GM18951 (cell line): ENCODE data around the gene OR14C36.
"Not testable (repeated sequence)": the region's sequence is repeated elsewhere in the genome, so short reads cannot be mapped to it uniquely, and the experiment has no call there.

Experiments used
- POLR2A ChIP-seq: IDR thresholded peaks from 4 replicates; pipeline ENCODE4 v1.6.1; 2011; ENCODE audit warnings: mild to moderate bottlenecking; ENCODE audit not compliant: insufficient read length, insufficient read depth; ENCODE audit errors: extremely low read depth
- in situ Hi-C: fragments of 300-500 bp; cut with MboI; formaldehyde crosslinking; loops from one replicate; pipeline ENCODE4 v1.12.0; 2022; ENCODE audit warnings: low sequenced_read_pairs, mixed read lengths, inconsistent platforms; ENCODE audit not compliant: unreplicated experiment

Gene OR14C36, protein sequence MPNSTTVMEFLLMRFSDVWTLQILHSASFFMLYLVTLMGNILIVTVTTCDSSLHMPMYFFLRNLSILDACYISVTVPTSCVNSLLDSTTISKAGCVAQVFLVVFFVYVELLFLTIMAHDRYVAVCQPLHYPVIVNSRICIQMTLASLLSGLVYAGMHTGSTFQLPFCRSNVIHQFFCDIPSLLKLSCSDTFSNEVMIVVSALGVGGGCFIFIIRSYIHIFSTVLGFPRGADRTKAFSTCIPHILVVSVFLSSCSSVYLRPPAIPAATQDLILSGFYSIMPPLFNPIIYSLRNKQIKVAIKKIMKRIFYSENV

DNA sequence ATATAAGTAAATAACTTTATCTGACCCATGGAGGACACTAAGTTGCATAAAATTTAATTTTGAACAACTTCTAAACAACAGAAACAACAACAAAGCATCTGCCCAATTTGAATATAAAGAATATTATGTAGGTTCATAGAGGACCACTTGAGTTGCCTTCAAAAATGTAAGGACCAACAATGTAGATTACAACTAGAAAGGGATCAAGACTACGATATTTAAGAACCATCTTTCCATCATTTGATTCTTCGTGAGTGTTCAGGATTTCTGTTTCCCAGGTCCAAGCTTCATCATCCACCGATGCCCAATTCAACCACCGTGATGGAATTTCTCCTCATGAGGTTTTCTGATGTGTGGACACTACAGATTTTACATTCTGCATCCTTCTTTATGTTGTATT lies at the start of gene OR14C36:
Gene OR14C36 (plus strand): TSS at position 301 of the 400 bp plus-strand sequence. CDS start 0 bp downstream, at position 301.
- TF ChIP-seq POLR2A = no peak
- in situ Hi-C loops = no loop called here

DNA sequence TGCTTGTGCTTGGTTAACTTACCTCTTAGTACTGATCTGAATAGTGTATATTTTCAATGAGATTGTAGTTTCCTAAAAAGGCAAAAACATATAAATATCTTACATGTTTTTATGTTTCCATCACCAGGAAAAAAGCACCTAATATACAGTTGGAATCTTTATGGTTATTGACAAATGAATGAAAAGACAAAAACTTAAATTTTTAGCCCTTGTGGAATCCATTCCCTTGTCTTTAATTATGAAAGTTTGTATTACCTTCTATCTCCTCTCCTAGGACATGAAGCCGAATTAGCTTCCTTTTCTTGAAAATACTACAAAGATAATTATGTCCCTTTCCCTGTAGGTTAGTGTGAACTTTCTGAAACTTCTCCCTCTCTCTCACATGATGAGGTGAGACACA lies 45.3 kb upstream of the OR14C36 start, which contains the start of gene OR2T12:
Gene OR2T12 (minus strand): TSS at position 101 of the 400 bp plus-strand sequence. CDS start 7,846 bp downstream, outside the sequence.
- in situ Hi-C loops = no loop called here
- TF ChIP-seq POLR2A = no peak

DNA sequence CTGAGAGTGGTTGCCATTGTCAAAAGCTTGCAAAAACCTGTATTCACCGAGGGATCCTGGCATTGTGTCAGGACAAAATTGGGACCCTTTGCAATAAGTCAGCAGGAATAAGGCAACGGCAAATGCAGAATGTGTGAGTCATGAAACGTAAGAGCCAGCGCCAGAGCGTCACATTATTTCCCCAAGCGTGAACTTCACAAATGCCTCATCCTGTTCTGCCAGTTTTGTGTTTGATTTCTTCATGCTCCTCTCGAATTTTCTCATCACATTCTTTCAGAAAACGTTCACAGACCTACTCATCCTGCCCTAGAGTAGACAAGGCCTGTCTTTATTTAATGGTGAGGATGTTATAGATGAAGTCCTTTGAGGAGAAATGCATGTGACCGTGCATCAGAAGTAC lies 42.9 kb upstream of the OR14C36 start:
- in situ Hi-C loops = not testable (repeated sequence)

DNA sequence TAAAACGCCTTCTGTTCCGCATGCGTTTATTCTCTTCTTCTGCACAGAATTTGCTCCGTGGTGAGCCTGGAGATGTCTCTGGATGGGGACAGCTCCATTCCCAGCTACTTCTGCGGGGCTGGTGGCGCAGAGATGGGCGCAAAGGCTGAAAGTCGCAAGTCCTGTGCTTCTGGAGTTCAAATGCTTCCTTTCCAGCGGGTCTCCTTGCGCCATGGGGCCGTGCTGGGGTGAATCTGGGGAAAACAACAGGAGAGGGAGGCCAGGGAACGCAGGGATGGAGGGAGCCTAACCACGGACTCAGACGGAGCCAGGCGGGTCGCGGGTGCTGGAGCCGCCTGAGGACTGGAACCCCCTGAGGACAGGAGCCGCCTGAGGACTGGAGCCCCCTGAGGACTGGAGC lies 42.5 kb upstream of the OR14C36 start:
- in situ Hi-C loops = no loop called here

DNA sequence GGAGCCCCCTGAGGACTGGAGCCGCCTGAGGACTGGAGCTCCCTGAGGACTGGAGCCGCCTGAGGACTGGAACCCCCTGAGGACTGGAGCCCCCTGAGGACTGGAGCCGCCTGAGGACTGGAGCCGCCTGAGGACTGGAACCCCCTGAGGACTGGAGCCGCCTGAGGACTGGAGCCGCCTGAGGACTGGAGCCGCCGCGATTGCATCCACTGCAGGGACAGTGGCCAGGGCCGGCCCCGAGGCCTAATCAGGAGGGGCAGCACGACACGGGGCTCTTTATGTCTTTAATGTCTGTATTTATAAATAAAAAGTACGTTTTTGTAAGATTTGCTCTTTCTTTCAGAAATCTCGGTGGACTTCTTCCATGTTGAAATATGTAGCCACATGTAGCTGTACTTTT lies 41.8 kb upstream of the OR14C36 start:
- in situ Hi-C loops = not testable (repeated sequence)

More for the DNA sequence above, 42.5 kb upstream of the OR14C36 start:
- no peak for TF ChIP-seq POLR2A

DNA sequence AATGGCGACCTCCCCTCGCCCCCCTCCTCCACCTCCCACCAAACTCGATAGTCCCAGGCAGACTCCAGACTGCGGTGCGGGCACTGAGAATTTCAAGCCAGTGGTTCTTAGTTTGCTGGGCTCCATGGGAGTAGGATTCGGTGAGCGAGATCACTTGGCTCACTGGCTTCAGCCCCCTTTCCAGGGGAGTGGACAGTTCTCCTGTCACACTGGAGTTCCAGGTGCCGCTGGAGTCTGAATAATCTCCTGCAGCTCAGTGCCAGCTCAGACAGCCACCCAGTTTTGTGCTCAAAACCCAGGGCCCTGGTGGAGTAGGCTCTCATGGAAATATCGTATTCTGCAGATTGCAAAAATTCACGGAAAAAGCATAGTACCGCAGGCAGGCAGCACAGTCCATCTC lies 31.8 kb upstream of the OR14C36 start:
- in situ Hi-C loops = no loop called here

DNA sequence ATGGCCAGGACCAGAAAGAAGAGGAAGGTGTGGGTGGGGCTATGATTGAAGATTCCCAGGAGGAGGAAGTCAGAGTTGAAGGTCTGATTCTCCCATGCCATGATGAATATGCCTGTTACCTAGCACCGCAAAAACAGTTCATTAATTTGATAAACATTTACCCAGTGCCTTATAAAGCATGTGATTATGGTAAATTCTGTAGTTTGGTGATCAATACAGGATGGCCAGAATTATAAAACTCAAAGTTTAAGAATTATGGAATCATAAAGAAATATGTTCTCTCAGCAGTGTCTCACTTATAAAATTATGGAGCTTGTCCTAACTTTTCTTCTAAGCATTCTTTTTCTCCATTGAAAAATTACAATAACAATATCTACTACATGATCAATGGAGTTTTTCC lies 24.1 kb upstream of the OR14C36 start, which contains the start of gene OR2M7:
Gene OR2M7 (minus strand): TSS at position 101 of the 400 bp plus-strand sequence. CDS start 0 bp downstream, at position 101.
- in situ Hi-C loops = no loop called here
- TF ChIP-seq POLR2A = no peak

More for the DNA sequence above, 31.8 kb upstream of the OR14C36 start:
- no peak for TF ChIP-seq POLR2A

DNA sequence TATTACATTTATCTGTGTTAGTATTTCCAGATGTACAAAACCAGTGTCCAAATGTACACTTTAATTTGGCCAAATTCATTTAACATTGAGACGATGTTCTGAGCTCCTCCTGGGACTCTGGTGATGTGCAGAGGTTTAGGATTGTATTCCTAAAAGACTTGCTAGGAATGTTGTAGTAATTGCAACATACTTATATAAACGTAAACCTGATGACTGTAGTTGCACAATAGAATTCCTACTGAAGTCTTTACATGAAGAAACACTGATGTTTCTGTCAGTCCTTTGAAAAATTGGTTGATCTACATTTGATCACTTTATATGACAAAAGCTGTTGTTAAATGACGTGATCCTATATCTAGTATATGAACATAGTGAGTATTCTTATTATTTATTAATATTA lies 5.1 kb upstream of the OR14C36 start:
- no peak for TF ChIP-seq POLR2A
- in situ Hi-C loops = no loop called here

DNA sequence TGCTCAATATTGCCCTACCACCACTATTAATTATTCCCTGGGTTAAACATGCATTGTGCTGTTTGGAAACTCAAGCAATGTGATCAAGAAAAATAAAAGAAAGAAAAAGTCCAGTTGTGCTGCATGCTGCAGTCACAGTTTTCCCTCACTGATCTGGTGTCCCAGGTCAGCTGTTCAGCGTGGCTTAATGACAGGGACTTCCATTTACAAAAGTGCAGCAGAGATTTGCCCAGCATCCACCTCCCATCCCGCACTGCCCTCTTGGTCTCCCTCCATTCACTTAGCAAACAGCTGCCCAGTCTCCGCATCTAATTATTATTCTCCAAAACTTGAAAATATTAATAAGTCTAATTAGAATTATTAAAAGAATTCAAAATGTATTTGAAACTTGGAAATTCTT lies 10.8 kb downstream of the OR14C36 start:
- in situ Hi-C loops = no loop called here
- no peak for TF ChIP-seq POLR2A

DNA sequence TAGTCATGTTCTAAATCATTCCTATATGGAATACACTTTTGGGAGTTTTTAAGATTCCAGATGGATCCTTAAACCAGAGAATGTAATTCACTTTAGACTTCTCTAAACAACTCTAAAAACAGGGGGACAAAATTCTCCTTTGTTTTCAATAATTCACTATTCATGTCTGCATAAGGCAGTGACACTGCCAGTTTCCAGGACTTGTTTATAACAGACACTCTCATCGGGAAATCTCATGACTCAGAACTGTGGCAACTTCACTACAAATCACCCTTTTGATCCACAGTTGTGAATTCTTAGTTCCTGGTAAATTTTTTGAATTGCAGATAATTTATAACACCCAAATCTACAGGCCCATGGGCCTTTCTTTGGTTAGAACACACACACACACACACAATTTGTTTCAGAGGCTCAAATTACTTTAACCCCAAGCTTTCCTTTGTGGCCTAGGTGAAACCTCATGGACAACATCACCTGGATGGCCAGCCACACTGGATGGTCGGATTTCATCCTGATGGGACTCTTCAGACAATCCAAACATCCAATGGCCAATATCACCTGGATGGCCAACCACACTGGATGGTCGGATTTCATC lies 12.6 kb downstream of the OR14C36 start, which contains the start of gene OR2T4:
Gene OR2T4 (plus strand): TSS at position 545 of the 595 bp plus-strand sequence. CDS start 0 bp downstream, at position 545.
- TF ChIP-seq POLR2A = no peak
- in situ Hi-C loops = no loop called here

DNA sequence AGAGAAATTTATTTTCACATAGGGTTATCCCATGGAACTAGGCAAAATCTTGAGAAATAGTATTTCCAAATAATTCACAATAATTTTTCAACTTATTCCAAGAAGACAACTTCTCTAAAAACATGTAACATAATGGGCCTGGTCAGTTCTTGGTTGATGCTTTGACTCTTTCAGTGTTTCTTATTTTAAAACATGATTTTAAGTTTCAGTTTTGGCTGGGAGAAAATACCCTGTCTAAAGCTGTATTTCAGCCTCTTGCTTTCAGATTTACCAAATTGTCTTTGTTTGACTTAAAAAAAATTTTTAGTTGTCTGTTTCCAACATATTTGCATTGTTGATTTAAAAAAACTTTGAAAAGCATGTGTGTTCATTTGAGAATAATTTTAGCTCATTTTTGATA lies 18.0 kb downstream of the OR14C36 start:
- in situ Hi-C loops = no loop called here
- TF ChIP-seq POLR2A = no peak

DNA sequence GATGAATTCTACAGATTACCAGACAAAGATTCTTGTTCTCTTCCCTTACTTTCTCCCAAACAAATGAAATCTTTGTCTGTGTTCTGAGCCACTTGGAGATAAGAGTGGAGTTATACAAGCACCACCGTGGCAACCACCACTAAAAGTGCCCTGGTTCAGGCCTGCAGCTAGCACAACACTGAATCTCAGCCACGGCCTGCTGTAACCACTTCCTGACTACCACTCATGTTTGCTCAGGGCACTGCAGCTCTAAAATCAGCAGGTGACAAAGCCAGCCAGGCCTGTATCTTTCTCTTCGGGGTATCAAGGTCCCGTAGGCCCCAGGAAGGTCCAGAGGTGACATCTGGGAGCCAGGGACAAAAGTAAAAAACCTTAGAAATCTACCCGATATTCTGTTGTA lies 23.8 kb downstream of the OR14C36 start:
- in situ Hi-C loops = no loop called here
- TF ChIP-seq POLR2A = no peak

DNA sequence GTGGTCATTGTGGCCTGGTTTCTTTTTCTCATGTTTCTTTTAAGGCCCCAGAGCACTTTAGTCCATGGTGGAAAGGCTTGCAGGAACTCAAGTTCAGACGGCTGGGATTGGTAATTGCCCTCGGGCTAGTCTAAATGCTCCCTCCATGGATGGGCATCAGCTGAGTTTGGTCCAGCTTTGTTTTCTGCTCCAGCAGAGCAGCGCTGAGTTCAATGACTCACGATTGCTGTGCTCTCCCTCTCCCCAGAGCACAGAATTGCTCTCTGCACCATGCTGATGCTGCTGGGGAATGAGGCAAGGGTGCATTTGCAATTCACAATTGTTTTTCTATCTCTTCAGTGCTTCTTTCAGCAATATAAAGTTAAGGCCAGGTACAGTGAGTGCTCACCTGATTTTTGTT lies 25.2 kb downstream of the OR14C36 start:
- no peak for TF ChIP-seq POLR2A
- in situ Hi-C loops = no loop called here

DNA sequence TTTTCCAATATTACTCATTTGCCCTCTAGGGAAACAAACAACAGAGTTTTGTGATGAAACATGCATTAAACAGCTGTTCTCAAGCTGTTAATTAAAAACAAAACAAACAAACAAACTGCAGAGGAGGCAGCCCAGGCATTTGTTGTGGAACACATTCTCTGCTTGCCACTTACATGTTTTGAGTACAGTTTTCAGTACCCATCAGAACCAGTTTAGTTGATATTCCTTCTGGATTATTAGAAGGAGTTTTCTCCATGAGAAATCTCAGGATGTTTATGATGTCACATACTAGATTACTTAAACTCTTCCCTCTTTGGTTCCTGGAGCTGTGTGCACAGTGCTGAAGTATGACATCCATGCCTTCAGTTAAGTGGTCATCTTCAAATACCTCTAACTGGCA lies 26.9 kb downstream of the OR14C36 start, which contains the start of gene OR2T6:
Gene OR2T6 (plus strand): TSS at position 301 of the 400 bp plus-strand sequence. CDS start 11,863 bp downstream, outside the sequence.
- TF ChIP-seq POLR2A = no peak
- in situ Hi-C loops = no loop called here

DNA sequence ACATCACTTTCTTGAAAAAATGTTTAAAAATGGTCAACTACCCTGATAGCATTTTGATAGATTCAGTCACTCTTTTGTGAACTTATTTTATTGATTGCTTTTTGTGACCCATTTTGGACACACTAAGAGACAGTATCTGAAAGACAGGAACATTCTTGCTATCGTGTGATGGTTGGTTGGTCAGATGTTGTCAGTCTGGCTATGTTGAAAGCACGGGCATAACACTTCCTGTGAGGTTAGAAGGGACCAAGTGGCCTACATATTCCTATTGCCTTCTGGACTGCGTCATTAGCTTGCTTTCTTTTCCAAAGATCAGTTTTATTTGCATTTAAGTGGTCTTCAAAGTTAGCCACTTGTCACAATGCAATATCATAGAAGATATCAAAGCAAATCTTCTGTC lies 28.3 kb downstream of the OR14C36 start:
- TF ChIP-seq POLR2A = no peak
- in situ Hi-C loops = no loop called here
